HFFc6 (cell line): ENCODE results near the gene ANGEL2. TPM values are rescaled to one million over a fixed set of nuclear protein-coding genes. Genes with fewer than 3 reads are reported as not detected.

ENCODE experiments used
- DNase-seq: peaks from one replicate; pipeline ENCODE4 v3.0.0-alpha.2; 2018
- H3K27ac Mint-ChIP-seq: 2 replicates; pipeline ENCODE4 v1.8.0; 2020; ENCODE audit warnings: mild to moderate bottlenecking, mixed read lengths
- H3K27me3 Mint-ChIP-seq: 2 replicates; pipeline ENCODE4 v1.8.0; 2021; ENCODE audit warnings: mild to moderate bottlenecking, moderate library complexity, mixed read lengths; ENCODE audit not compliant: insufficient read depth
- H3K36me3 Mint-ChIP-seq: 2 replicates; pipeline ENCODE4 v1.8.0; 2021; ENCODE audit warnings: low read depth, mixed read lengths
- H3K4me1 Mint-ChIP-seq: 2 replicates; pipeline ENCODE4 v1.8.0; 2020; ENCODE audit warnings: low read depth, mixed read lengths
- H3K4me3 Mint-ChIP-seq: 2 replicates; pipeline ENCODE4 v1.8.0; 2020; ENCODE audit warnings: mild to moderate bottlenecking, moderate library complexity, mixed read lengths
- H3K9me3 Mint-ChIP-seq: 2 replicates; pipeline ENCODE4 v1.8.0; 2020; ENCODE audit warnings: mild to moderate bottlenecking, mixed read lengths
- long read RNA-seq: library from polyadenylated mRNA; unstranded; transcript quantifications from one replicate; pipeline ENCODE4 v2.0.0, GENCODE V29; 2019
- total RNA-seq, 6 experiments: library from RNA; stranded (reverse); fragmentation: NEBNext Ultra II Directional; extraction: Animal tissue kit (Norgen Biotek cat#: 25700); gene quantifications; 2 replicates in 1 of 6; 3 replicates in 5 of 6; pipeline ENCODE4 v1.2.3, GENCODE V29; 2021
- TF ChIP-seq, protein P1 (sequence below): fragments of 200-600 bp; sonication (generic); IDR thresholded peaks from 2 replicates; pipeline ENCODE4 v1.5.0; 2021; ENCODE audit warnings: antibody characterized with exemption, mild to moderate bottlenecking

Gene ANGEL2
- total RNA-seq = 10 to 100 TPM; 21.0 to 27.2 (median 24.4) TPM
- long read RNA-seq, full-length matches to known transcripts = 3 of 7 reads
- long read RNA-seq, partial matches to known transcripts = 0 of 7 reads
- long read RNA-seq, other reads (novel, unspliced or antisense) = 4 of 7 reads

- TF ChIP-seq, protein P1, sequence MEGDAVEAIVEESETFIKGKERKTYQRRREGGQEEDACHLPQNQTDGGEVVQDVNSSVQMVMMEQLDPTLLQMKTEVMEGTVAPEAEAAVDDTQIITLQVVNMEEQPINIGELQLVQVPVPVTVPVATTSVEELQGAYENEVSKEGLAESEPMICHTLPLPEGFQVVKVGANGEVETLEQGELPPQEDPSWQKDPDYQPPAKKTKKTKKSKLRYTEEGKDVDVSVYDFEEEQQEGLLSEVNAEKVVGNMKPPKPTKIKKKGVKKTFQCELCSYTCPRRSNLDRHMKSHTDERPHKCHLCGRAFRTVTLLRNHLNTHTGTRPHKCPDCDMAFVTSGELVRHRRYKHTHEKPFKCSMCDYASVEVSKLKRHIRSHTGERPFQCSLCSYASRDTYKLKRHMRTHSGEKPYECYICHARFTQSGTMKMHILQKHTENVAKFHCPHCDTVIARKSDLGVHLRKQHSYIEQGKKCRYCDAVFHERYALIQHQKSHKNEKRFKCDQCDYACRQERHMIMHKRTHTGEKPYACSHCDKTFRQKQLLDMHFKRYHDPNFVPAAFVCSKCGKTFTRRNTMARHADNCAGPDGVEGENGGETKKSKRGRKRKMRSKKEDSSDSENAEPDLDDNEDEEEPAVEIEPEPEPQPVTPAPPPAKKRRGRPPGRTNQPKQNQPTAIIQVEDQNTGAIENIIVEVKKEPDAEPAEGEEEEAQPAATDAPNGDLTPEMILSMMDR = no peak
- DNase-seq = peak; percentile 97
- Mint-ChIP-seq H3K4me1 (peaks cover 13% of the 10 kb centered on the region), H3K4me3 (peak within 1 kb of the TSS; percentile 100), H3K27ac (peak within 1 kb of the TSS; percentile 99), H3K9me3 (no peaks in the 10 kb centered on the region), H3K36me3 (no peaks in the 10 kb centered on the region), H3K27me3 (peaks cover 7% of the 10 kb centered on the region; the same call in 1 of the 2 replicates)
Observed at GRCh38 chr1:213015099-213016050, at the start of gene ANGEL2. TSS of gene ANGEL2 (minus strand) at chr1:213015867. CDS start at chr1:213015671, 196 bp downstream.

GRCh38 chr1:213061263-213061662 is 45.6 kb upstream of the ANGEL2 start:
- no peak for DNase-seq
- TF ChIP-seq, protein P1 = no peak
- peaks cover 10% of the 10 kb centered on the region for H3K4me1 Mint-ChIP-seq
- no peak overlapping the region for H3K4me3 Mint-ChIP-seq
- H3K9me3 Mint-ChIP-seq = no peaks in the 10 kb centered on the region
- no peak overlapping the region for H3K27ac Mint-ChIP-seq
- H3K36me3 Mint-ChIP-seq = peaks cover 5% of the 10 kb centered on the region
- no peaks in the 10 kb centered on the region for H3K27me3 Mint-ChIP-seq

GRCh38 chr1:213060836-213061235 is 45.2 kb upstream of the ANGEL2 start:
- no peak for DNase-seq
- Mint-ChIP-seq H3K9me3 (no peaks in the 10 kb centered on the region), H3K36me3 (peaks cover 5% of the 10 kb centered on the region), H3K4me1 (peaks cover 11% of the 10 kb centered on the region), H3K27me3 (no peaks in the 10 kb centered on the region), H3K27ac (no peak overlapping the region), H3K4me3 (no peak overlapping the region)
- TF ChIP-seq, protein P1 = no peak

DNA sequence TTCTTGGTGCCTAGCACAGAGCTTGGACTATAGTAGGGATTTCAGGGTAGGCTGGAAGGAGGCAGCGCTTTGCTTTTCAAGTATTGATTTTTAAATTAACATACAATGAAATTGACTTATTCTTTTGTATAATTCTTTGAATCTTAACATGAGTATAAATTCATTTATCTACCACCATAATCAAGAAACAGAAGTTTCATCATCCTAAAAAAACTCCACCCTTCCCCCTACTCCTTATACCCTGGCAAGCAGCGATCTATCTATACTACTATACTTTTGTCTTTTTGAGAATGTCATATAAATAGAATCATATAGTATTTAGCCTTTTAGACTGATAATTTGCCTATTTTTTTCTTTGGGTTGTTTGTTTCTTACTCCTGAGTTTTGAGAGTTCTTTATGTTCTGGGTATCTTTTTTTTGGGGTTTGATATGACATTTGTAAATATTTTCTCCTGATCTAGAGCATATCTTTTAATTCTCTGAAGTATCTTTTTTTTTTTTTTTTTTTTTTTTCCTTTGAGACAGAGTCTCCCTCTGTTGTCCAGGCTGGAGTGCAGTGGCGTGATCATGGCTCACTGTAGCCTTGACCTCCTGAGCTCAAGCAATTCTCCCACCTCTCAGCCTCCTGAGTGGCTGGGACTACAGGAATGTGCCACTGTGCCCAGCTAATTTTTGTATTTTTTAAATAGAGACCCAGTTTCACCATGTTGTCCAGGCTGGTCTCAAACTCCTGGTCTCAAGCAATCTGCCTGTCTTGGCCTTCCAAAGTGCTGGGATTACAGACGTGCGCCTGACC is 41.8 kb upstream of the ANGEL2 start:
- Mint-ChIP-seq H3K27ac (no peak overlapping the region), H3K4me1 (peaks cover 25% of the 10 kb centered on the region), H3K27me3 (no peaks in the 10 kb centered on the region), H3K4me3 (no peak overlapping the region), H3K9me3 (no peaks in the 10 kb centered on the region), H3K36me3 (peaks cover 5% of the 10 kb centered on the region)
- TF ChIP-seq, protein P1 = no peak
- DNase-seq = no peak

- DNase-seq = no peak
- peaks cover 7% of the 10 kb centered on the region for H3K36me3 Mint-ChIP-seq
- H3K9me3 Mint-ChIP-seq = no peaks in the 10 kb centered on the region
- no peak overlapping the region for H3K4me3 Mint-ChIP-seq
- H3K27me3 Mint-ChIP-seq = no peaks in the 10 kb centered on the region
- TF ChIP-seq, protein P1 = no peak
- no peak overlapping the region for H3K27ac Mint-ChIP-seq
- peaks cover 34% of the 10 kb centered on the region for H3K4me1 Mint-ChIP-seq
Observed at GRCh38 chr1:213055767-213056166, 40.1 kb upstream of the ANGEL2 start.
